SU-DHL-6 (cell line): ENCODE data around the gene CACNA1C.

Experiments used
- CTCF ChIP-seq: fragments of 200-600 bp; sonication (generic); IDR thresholded peaks from one replicate; pipeline ENCODE4 v1.5.1; 2017; ENCODE audit warnings: antibody characterized with exemption, mild to moderate bottlenecking, low read length, moderate library complexity; ENCODE audit not compliant: insufficient read depth, poor library complexity, severe bottlenecking
- EZH2phosphoT487 ChIP-seq: fragments of 200-600 bp; sonication (generic), shearing (Covaris generic); conservative IDR thresholded peaks from 2 replicates; pipeline ENCODE4 v1.6.1; 2018; ENCODE audit warnings: mild to moderate bottlenecking, antibody characterized with exemption, low read length, moderate library complexity, mixed read lengths

DNA sequence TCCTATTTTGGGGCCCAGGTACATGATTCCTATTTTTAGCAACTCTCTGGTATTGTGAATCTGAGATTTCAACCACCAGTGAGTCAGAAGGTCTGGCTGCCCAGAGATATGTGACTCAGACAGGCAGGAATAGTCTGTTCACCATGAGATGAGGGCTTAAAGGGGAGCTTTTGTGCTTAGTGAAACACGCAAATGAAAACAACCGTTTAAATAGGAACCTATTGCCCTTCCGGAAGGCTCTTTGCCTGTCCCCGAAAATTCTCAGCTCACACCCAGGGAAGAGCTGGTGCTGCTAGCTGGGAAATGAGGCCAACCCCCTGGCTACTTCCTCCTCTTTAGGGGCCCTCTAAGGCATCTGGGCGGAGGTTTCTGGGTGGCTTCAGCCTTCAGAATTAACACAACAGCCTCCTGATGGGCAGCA lies 283.6 kb downstream of the CACNA1C start:
- TF ChIP-seq CTCF (no peak), EZH2phosphoT487 (no peak)
